ENCODE results near the gene NELL2. TPM values are rescaled to one million over a fixed set of nuclear protein-coding genes. Genes with fewer than 3 reads are reported as not detected.

NELL2 gene
- polyA plus RNA-seq, 1 experiment, result 0.43 TPM

GRCh38 chr12:44640427-44641190, 235.5 kb downstream of the NELL2 start:
- H3K27me3 ChIP-seq (ENCODE audit: control insufficient read depth, insufficient read depth, low read length), result no peaks in the 10 kb centered on the region
- CTCF ChIA-PET, result no interaction called here
- TF ChIP-seq CTCF (IDR thresholded peaks at IDR 0.05; ENCODE audit: low read depth, low read length), result no peak
- H3K4me3 ChIP-seq (ENCODE audit: low read depth, low read length), result no peak overlapping the region
- no peak overlapping the region for H3K27ac ChIP-seq (ENCODE audit: low read depth, low read length)
- DNase-seq (ENCODE audit: low read depth, low spot score), result no peak
- no peaks in the 10 kb centered on the region for H3K9me3 ChIP-seq (ENCODE audit: control insufficient read depth, insufficient read depth, low read length)
- POLR2A ChIA-PET, result no interaction called here

GRCh38 chr12:44637875-44638274, 238.2 kb downstream of the NELL2 start:
- no peak for DNase-seq (ENCODE audit: low read depth, low spot score)
- no peak for TF ChIP-seq CTCF (IDR thresholded peaks at IDR 0.05; ENCODE audit: low read depth, low read length)
- H3K27ac ChIP-seq (ENCODE audit: low read depth, low read length), result no peak overlapping the region
- no peak overlapping the region for H3K4me3 ChIP-seq (ENCODE audit: low read depth, low read length)
- H3K9me3 ChIP-seq (ENCODE audit: control insufficient read depth, insufficient read depth, low read length), result no peaks in the 10 kb centered on the region
- CTCF ChIA-PET, result no interaction called here
- POLR2A ChIA-PET, result no interaction called here
- H3K27me3 ChIP-seq (ENCODE audit: control insufficient read depth, insufficient read depth, low read length), result no peaks in the 10 kb centered on the region

- no peak for DNase-seq (ENCODE audit: low read depth, low spot score)
- H3K27ac ChIP-seq (ENCODE audit: low read depth, low read length), result no peak overlapping the region
- H3K4me3 ChIP-seq (ENCODE audit: low read depth, low read length), result no peak overlapping the region
- CTCF ChIA-PET, result no interaction called here
- POLR2A ChIA-PET, result no interaction called here
- H3K9me3 ChIP-seq (ENCODE audit: control insufficient read depth, insufficient read depth, low read length), result no peaks in the 10 kb centered on the region
- no peaks in the 10 kb centered on the region for H3K27me3 ChIP-seq (ENCODE audit: control insufficient read depth, insufficient read depth, low read length)
- no peak for TF ChIP-seq CTCF (IDR thresholded peaks at IDR 0.05; ENCODE audit: low read depth, low read length)
Measured at GRCh38 chr12:44628180-44628579, 247.9 kb downstream of the NELL2 start.

GRCh38 chr12:44627387-44628166, 248.5 kb downstream of the NELL2 start:
- Histone ChIP-seq H3K27ac (ENCODE audit: low read depth, low read length) (no peak overlapping the region), H3K9me3 (ENCODE audit: control insufficient read depth, insufficient read depth, low read length) (no peaks in the 10 kb centered on the region), H3K4me3 (ENCODE audit: low read depth, low read length) (no peak overlapping the region), H3K27me3 (ENCODE audit: control insufficient read depth, insufficient read depth, low read length) (no peaks in the 10 kb centered on the region)
- POLR2A ChIA-PET, result no interaction called here
- no peak for DNase-seq (ENCODE audit: low read depth, low spot score)
- CTCF ChIA-PET, result no interaction called here
- no peak for TF ChIP-seq CTCF (IDR thresholded peaks at IDR 0.05; ENCODE audit: low read depth, low read length)

GRCh38 chr12:44626883-44627282, 249.2 kb downstream of the NELL2 start:
- ChIA-PET CTCF (no interaction called here), POLR2A (no interaction called here)
- no peak for DNase-seq (ENCODE audit: low read depth, low spot score)
- no peaks in the 10 kb centered on the region for H3K27me3 ChIP-seq (ENCODE audit: control insufficient read depth, insufficient read depth, low read length)
- H3K9me3 ChIP-seq (ENCODE audit: control insufficient read depth, insufficient read depth, low read length), result no peaks in the 10 kb centered on the region
- no peak overlapping the region for H3K4me3 ChIP-seq (ENCODE audit: low read depth, low read length)
- H3K27ac ChIP-seq (ENCODE audit: low read depth, low read length), result no peak overlapping the region
- TF ChIP-seq CTCF (IDR thresholded peaks at IDR 0.05; ENCODE audit: low read depth, low read length), result no peak
